ENCODE data around the gene MTMR6. TPM values are rescaled to one million over a fixed set of nuclear protein-coding genes. Genes with fewer than 3 reads are reported as not detected.

Gene MTMR6
- polyA plus RNA-seq, 3 donors: 6.4 to 9.4 (median 7.6) TPM

- 91 to 95% (median 92%) methylated on average over 1 of the region's 1 CpG for WGBS, 3 donors
- H3K27ac ChIP-seq (ENCODE audit: low read depth, low read length): no peak overlapping the region
Measured at GRCh38 chr13:25281935-25282332, 5.4 kb downstream of the MTMR6 start.

GRCh38 chr13:25281193-25281934, 5.9 kb downstream of the MTMR6 start:
- no peak overlapping the region for H3K27ac ChIP-seq (ENCODE audit: low read depth, low read length)
- 50 to 75% (median 51%) methylated on average over 4 of the region's 4 CpGs for WGBS, 3 donors

GRCh38 chr13:25280396-25280795, 6.9 kb downstream of the MTMR6 start:
- no peak overlapping the region for H3K27ac ChIP-seq (ENCODE audit: low read depth, low read length)

GRCh38 chr13:25276748-25277147, 10.5 kb downstream of the MTMR6 start:
- H3K27ac ChIP-seq (ENCODE audit: low read depth, low read length): no peak overlapping the region
- 92 to 96% (median 94%) methylated on average over 2 of the region's 2 CpGs for WGBS, 3 donors

GRCh38 chr13:25268561-25268960, 18.7 kb downstream of the MTMR6 start:
- 93 to 98% (median 96%) methylated on average over 6 of the region's 6 CpGs for WGBS, 3 donors
- no peak overlapping the region for H3K27ac ChIP-seq (ENCODE audit: low read depth, low read length)

- no peak overlapping the region for H3K27ac ChIP-seq (ENCODE audit: low read depth, low read length)
- WGBS, 3 donors: 80 to 95% (median 92%) methylated on average over 1 of the region's 1 CpG
Measured at GRCh38 chr13:25267715-25268114, 19.6 kb downstream of the MTMR6 start.

GRCh38 chr13:25266706-25267105, 20.6 kb downstream of the MTMR6 start:
- whole genome bisulfite sequencing, 3 donors: 62 to 95% (median 79%) methylated on average over 3 to 5 of the region's 5 CpGs

GRCh38 chr13:25262261-25262660, 25.0 kb downstream of the MTMR6 start:
- WGBS, 3 donors: 89 to 96% (median 93%) methylated on average over 4 of the region's 4 CpGs
- H3K27ac ChIP-seq (ENCODE audit: low read depth, low read length): no peak overlapping the region

More at GRCh38 chr13:25266706-25267105, 20.6 kb downstream of the MTMR6 start:
- no peak overlapping the region for H3K27ac ChIP-seq (ENCODE audit: low read depth, low read length)

GRCh38 chr13:25253702-25254101, 33.6 kb downstream of the MTMR6 start:
- H3K27ac ChIP-seq (ENCODE audit: low read depth, low read length): no peak overlapping the region
- 81 to 87% (median 84%) methylated on average over 2 of the region's 2 CpGs for WGBS, 3 donors

GRCh38 chr13:25252752-25253151, 34.5 kb downstream of the MTMR6 start:
- 83 to 95% (median 88%) methylated on average over 2 of the region's 2 CpGs for WGBS, 3 donors
- no peak overlapping the region for H3K27ac ChIP-seq (ENCODE audit: low read depth, low read length)

- 57 to 91% (median 67%) methylated on average over 4 of the region's 4 CpGs for WGBS, 3 donors
- no peak overlapping the region for H3K27ac ChIP-seq (ENCODE audit: low read depth, low read length)
Measured at GRCh38 chr13:25252225-25252624, 35.1 kb downstream of the MTMR6 start.

GRCh38 chr13:25249001-25249543, 38.2 kb downstream of the MTMR6 start:
- H3K27ac ChIP-seq (ENCODE audit: low read depth, low read length): no peak overlapping the region
- WGBS, 3 donors: 42 to 48% (median 45%) methylated on average over 5 of the region's 5 CpGs

GRCh38 chr13:25248071-25248470, 39.2 kb downstream of the MTMR6 start:
- WGBS, 3 donors: 77 to 93% (median 85%) methylated on average over 1 of the region's 1 CpG
- no peak overlapping the region for H3K27ac ChIP-seq (ENCODE audit: low read depth, low read length)

- no peak overlapping the region for H3K27ac ChIP-seq (ENCODE audit: low read depth, low read length)
Measured at GRCh38 chr13:25247360-25247759, 39.9 kb downstream of the MTMR6 start.

- H3K27ac ChIP-seq (ENCODE audit: low read depth, low read length): no peak overlapping the region
- WGBS, 3 donors: 94 to 98% (median 97%) methylated on average over 6 of the region's 6 CpGs
Measured at GRCh38 chr13:25244123-25244522, 43.2 kb downstream of the MTMR6 start.

GRCh38 chr13:25242956-25243355, 44.3 kb downstream of the MTMR6 start:
- H3K27ac ChIP-seq (ENCODE audit: low read depth, low read length): no peak overlapping the region
- 83 to 93% (median 91%) methylated on average over 3 of the region's 3 CpGs for WGBS, 3 donors

GRCh38 chr13:25241007-25241406, 46.3 kb downstream of the MTMR6 start:
- WGBS, 3 donors: 0% methylated on average over 1 of the region's 1 CpG
- no peak overlapping the region for H3K27ac ChIP-seq (ENCODE audit: low read depth, low read length)

- H3K27ac ChIP-seq (ENCODE audit: low read depth, low read length): no peak overlapping the region
- WGBS, 3 donors: 45 to 77% (median 75%) methylated on average over 2 of the region's 2 CpGs
Measured at GRCh38 chr13:25237083-25237482, 50.2 kb downstream of the MTMR6 start.

GRCh38 chr13:25233861-25234260, 53.4 kb downstream of the MTMR6 start:
- 84 to 95% (median 86%) methylated on average over 1 of the region's 1 CpG for WGBS, 3 donors
- H3K27ac ChIP-seq (ENCODE audit: low read depth, low read length): no peak overlapping the region

GRCh38 chr13:25232937-25233515, 54.3 kb downstream of the MTMR6 start:
- 19 to 29% (median 23%) methylated on average over 2 of the region's 2 CpGs for WGBS, 3 donors
- no peak overlapping the region for H3K27ac ChIP-seq (ENCODE audit: low read depth, low read length)
